GM11168 (cell line): ENCODE data around the gene RTN3.
"Not testable (repeated sequence)": the region's sequence is repeated elsewhere in the genome, so short reads cannot be mapped to it uniquely, and the experiment has no call there.

Experiments
- in situ Hi-C: fragments of 300-500 bp; cut with MboI; formaldehyde crosslinking; loops from one replicate; pipeline ENCODE4 v1.12.0; 2022; ENCODE audit warnings: low sequenced_read_pairs; ENCODE audit not compliant: unreplicated experiment

RTN3 gene

DNA sequence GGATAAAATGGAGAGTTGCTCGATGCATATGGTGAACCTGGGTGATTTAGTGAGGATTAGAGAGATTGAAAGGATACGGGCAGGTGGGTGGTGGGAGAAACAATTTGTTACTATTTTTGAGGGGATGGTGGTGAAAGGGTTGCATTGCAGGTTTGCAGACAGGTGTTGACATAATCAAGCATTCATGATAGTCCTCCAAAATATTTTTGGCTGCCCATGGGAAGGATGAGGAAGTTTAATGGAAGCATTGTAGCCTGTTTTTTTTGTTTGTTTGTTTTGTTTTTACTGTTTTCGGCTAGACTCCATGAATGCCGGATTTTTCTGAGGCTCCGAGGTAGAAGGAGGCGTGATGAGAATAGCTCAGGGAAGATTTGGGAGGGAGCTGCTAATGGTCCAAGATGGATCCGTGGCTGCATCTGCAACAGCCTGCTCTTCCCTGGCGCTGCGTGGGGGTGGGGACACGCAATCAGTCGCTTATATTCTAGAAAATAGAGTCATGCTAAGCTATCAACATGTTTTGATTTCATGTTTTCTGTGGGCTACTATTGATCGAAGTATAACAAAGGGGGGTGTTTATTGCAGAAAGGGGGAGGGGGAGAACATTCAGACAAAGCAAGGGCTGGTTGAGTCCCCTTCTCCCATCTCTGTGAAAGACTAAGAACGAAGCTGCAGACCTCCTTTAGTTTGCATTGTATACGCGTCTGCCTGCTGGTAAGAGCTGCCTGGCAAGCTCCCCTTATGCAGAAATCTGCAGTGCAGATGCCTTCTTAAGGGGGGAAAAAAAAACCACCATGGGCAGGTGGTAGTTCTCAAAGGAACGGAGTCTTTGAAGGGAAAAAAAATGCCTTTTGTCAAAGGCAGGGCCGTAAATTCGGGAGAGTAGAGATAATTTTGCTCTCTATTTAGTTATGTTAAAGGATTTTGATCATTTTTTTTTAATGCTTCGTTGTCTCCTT lies 1.0 kb downstream of the RTN3 start:
- in situ Hi-C loops = no loop called here

DNA sequence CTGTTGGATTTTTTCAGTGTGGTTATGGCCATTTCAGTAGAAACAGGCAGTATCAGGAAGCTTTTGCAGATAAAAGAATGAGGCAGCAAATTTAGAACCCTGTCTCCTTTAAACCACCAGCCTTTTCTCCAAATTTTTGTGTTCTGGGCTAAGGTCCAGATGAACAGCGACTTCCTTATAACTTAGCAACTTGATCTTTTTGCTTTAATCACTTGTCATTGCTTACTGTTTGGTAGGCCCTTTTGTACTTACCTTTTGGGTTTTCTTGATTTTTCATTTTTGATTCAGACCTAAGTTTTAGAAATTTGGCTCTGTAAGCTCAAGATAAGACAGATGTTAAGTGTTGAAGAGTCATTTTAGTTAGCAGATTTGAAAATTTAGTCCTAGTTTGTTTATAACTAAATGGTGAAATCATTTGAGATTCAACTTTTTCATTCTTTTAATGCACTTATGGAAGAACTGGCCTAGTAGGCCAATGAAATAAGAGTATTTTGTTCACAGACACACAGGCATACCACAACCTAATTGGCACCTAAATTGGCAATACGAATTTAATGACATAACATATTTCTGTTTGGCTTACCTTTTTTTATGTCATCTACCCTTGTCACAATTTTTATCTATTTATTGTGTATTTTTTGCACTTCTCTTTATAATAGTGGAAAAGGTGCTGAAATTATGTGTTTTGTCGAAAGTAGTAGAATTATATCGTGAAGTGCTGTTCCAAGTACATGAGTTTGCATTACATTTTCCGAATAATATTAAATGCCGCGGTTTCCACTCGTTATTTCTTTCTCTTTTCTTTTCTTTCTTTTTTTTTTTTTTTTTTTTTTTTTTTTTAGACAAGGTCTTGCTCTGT lies 2.1 kb downstream of the RTN3 start:
- in situ Hi-C loops = no loop called here

DNA sequence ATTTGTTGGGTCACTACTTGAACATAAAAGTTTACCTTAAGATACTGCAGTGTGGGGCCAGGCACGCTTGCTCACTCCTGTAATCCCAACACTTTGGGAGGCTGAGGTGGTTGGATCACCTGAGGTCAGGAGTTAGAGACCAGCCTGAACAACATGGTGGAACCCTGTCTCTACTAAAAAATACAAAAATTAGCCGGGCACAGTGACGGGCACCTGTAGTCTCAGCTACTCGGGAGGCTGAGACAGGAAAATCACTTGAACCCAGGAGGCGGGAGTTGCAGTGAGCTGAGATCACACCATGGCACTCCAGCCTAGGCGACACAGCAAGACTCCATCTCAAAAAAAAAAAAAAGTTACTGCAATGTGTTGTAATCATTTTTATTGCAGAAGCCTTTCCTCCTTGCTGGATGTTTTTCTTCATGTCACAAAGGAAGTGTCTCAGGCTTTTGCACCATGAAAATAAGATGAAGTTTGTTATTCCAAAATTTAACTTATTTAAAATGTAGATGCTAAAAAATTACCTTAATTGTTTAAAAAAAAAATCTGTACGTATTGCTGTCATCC lies 3.9 kb downstream of the RTN3 start:
- in situ Hi-C loops = not testable (repeated sequence)

DNA sequence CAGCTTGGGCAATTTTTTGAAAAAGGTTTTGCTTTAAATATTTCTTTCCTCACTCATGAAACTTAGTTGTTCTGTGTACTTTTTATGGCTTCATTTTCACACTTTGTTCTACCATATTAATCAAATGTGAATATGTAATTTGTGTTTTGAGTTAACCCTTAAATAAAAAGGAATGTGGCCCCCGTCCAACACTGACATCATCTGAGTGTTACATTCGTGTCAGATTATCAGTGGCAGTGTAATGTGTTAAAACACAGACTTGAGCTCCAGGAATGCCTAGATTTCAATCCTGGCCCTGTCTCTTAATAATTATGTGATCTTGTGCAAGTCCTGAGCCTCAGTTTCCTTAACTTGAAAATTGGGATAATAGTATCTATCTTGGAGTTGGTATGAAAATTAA lies 5.6 kb downstream of the RTN3 start:
- in situ Hi-C loops = no loop called here

DNA sequence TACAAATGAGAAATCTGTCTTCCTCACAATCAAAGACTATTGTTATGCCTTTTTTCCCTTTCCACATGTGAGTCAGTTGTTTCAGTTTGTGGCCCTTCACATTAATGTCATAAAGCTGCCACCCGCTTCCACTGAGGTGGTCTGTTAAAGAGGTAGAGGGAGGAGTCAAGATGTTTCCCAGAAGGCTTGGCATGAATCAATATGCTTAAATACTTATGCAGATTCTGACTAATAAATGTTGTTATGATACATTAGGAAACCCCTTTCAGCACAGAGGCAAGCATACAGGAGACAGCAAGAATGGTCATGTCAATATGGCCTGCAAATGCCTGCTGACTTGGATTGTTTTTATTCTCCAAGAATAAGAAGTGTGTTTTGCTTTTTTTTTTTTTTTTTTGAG lies 6.5 kb downstream of the RTN3 start:
- in situ Hi-C loops = no loop called here

DNA sequence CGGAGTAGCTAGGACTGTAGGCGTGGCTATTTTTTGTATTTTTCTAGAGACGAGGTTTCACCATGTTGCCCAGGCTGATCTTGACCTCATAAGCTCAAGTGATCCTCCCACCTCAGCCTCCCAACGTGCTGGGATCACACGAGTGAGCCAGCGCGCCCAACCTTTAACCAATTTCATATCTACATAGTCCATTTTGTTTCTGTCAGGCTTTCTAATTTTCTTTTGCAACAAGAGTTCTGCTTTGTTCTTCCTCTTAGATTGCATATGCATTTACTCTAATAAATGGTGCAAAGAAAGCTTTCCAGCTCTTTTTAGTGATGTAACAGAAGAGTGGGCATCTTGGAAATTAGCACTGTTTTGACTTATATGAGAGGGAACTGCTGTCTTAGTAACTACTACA lies 13.3 kb downstream of the RTN3 start:
- in situ Hi-C loops = no loop called here

DNA sequence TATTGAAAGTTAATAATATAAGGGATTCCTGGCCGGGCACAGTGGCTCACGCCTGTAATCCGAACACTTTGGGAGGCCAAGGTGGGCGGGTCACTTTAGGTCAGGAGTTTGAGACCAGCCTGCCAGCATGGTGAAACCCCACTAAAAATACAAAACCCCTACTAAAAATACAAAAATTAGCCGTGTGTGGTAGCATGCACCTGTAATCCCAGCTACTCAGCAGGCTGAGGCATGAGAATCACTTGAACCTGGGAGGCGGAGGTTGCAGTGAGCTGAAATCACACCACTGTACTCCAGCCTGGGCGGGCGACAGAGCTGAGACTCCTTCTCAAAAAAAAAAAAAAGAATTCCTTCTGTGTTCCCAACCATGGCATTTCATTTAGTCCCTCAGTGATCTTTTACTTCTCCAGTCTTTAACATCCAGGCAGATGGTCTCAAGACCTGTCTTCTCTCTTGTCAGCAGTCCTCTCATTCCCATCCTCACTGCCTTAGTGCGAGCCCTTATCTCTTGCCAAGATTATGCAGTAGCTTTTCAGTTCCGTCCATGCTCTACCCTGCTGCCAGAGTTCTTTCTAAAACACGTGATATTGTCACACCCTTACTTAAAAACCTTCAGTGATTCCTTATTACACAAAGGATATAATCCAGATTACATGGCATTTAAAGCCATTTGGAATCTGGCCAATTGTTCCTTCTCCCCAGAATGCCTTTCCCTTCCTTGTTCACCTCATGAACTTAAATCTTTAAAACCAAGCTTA lies 17.9 kb downstream of the RTN3 start:
- in situ Hi-C loops = no loop called here

DNA sequence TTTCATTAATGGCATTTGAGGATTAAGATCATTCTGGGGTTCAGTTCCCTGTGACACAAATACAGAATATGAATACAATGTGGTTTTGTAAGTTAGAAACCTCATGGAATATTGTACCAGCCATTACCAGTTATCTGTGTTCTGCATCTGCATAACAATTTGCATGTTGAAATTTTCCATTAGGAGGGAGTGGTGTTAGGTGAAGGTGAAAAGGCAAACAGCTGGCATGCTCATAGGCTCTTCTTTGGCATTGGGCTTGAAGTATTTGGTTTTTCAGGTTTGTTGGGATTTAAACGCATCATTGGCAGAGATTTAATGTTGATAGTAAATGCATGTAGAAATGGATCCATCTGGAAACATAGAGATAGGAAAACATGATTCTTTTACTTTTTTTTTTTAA lies 18.6 kb downstream of the RTN3 start:
- in situ Hi-C loops = no loop called here

DNA sequence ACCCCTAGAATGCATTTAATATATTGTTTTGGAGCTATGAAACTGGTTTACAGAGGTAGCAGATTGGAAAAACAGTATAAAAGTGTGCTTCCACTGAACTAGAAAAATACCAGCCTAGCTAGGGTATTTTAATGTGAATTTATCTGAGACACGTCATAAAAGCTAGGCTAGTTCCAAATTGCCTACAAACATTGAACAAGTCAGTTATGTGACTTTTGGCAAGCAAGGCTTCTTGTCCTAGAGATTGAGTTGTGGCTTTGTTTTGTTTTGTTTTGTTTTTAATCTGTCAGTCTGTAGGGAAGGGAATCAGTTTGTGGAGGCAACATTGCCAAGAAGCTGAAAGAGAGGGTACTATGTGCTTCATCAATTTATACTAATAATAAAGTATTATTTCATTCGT lies 24.2 kb downstream of the RTN3 start:
- in situ Hi-C loops = no loop called here

DNA sequence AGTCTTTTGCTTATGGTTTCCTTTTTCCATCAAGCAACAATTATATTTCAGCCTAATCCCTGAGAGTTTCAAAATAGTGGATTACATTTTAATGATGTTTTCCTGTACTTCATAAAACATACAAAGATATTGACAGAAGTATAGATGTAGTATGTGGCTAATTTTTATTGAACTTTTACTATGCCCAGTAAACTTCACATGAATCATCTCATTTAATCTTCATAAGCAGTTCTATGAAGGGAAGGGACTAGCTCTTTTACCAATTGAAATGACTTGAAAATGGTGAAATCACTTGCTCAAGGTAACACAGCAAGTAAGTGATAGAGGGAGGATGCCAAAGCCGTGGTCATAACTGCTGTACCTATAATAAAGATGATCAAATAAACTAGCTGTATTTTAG lies 27.5 kb downstream of the RTN3 start:
- in situ Hi-C loops = no loop called here

DNA sequence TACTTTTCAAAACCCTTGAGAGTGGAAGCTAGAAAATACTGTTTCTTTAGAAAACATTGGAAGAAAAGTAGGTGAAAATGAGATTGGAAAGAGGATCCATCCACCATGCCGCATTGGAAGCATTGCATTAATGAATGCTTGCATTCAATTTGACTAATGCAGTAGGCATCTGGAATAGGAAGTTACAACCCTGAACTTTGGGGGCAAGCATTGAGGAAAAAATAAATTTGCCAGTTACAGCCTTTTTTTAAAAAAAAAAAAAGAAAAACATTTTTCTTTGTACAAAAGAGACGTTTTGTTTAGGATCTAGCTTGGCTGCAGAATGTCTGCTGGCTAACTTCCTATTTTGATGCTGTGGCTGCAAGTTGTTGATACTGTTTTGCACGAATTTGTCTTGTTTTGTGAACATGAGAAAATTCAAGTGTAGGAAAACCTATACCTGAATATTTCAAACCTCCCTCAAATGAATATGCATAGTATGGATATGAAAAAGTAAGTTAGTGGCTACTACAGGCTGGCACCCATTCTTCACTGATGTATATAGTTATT lies 28.1 kb downstream of the RTN3 start:
- in situ Hi-C loops = no loop called here

DNA sequence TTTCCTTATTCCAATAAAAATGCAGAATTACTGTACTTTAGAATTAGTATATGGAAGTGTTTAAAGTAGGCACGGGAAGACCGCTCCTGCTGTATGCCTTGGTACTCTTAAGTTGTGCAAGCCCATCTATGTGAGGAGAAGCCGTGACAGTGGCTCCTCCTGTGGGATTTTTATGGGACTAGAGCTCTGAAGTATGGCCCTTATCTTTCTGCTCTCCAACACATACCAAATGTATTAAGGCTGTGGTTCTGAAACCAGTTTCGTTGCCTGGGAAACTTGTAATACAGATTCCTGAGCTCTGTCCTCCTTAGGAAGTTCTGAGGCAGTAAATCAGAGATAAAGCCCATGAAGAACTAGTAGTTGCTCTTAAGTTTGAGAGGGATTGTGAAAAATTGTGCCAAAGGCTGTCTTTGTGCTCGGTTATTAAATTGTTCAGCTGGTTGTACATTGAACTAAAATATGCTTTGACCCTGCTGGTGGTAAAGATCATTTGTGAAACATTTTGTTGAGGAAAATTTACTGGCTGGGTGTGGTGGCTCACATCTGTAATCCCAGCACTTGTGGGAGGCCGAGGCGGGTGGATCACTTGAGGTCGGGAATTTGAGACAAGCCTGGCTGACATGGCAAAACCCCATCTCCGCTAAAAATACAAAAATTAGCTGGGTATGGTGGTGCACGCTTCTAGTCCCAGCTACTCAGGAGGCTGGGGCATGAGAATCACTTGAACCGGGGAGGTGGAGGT lies 29.3 kb downstream of the RTN3 start:
- in situ Hi-C loops = no loop called here

DNA sequence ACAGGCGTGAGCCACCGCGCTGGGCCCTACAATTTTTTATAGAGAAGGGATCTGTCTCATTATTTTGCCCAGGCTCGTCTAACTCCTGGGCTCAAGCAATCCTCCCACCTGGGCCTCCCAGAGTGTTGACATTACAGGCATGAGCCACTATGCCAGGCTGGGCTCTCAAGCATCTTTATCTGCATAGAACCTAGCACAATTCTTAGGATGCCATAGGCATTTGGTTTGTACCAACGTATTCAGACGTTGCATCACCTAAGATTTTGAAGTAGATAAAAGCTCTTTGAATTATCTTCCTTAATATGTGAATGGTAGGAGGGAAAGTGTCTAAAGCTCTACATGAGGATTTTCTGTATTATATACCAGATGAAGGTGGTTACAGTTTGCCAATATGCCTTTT lies 30.5 kb downstream of the RTN3 start:
- in situ Hi-C loops = no loop called here

DNA sequence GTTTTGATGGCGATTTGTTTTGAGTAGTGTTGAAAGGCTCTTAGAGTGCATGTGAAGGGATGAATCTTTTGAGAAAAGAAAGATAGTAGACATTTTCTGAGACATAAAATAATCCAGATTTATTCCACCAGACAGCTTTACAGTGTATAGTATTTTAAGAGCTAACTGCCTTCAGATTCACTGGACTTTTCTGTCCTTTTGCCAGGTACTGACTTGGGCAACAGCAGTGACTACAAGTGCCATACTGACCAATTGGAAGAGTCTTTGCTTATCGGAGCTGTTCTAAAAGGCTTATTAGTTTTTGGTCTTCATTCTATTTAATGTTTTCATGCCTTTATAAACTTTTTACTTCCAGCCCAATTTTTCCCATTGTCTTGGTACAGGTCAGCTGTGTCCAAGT lies 32.5 kb downstream of the RTN3 start:
- in situ Hi-C loops = no loop called here

DNA sequence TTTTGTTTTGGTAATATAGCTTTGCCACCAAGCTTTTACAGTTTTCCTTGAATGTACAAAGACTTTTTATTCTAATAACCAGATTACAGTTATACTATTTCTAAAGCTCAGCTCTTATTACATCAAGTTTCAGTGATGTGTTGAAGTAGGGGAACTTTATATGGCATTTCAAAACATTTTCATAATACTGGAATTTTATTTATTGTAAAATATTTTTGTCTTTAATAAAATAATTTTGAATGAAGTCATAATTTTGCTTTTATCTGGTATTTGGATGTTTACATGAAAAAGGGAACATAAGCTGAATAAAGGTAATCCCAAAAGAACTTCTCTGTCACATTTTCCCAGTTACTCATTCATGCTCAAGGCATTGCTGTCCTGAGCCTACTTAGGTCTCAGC lies 34.7 kb downstream of the RTN3 start:
- in situ Hi-C loops = no loop called here

DNA sequence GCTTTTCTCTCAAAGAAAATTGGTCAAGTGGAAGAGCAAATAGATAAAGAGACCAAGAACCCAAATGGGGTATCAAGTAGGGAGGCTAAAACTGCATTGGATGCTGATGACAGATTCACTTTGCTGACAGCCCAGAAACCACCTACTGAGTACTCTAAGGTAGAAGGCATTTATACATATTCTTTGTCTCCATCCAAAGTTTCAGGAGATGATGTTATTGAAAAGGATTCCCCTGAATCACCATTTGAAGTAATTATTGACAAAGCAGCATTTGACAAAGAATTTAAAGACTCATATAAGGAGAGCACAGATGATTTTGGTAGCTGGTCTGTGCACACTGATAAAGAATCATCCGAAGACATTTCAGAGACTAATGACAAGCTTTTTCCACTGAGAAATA lies 37.7 kb downstream of the RTN3 start:
- in situ Hi-C loops = no loop called here

DNA sequence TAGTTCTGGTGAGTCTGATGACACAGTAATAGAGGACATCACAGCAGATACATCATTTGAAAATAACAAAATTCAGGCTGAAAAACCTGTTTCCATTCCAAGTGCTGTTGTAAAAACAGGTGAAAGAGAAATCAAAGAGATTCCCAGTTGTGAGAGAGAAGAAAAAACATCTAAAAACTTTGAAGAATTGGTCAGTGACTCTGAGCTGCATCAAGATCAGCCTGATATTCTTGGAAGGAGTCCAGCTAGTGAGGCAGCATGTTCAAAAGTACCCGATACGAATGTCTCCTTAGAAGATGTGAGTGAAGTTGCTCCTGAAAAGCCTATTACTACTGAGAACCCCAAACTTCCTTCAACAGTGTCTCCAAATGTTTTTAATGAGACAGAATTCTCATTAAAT lies 38.7 kb downstream of the RTN3 start:
- in situ Hi-C loops = no loop called here

DNA sequence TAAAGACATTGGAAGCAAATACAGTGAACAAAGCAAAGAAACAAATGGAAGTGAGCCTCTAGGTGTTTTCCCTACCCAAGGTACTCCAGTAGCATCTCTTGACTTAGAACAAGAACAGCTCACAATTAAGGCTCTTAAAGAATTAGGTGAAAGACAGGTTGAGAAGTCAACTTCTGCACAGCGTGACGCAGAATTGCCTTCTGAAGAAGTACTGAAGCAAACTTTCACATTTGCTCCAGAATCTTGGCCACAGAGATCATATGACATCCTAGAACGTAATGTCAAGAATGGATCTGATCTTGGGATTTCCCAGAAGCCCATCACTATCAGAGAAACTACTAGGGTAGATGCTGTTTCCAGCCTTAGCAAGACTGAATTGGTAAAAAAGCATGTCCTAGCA lies 39.3 kb downstream of the RTN3 start:
- in situ Hi-C loops = no loop called here

DNA sequence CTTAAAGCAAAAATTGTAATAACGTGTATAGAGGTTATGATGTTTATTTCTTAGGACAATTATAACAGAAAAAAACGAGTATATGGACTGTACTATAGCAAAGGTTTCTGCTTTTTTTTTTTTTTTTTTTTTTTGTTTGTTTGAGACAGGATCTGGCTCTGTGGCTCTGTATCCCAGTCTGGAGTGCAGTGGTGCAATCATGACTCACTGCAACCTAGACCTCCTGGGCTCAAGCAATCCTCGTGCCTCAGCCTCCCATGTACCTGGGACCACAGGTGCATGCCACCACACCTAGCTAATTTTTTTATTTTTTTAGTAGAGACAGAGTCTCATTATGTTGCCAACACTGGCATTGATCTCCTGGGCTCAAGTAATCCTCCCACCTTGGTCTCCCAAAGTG lies 48.0 kb downstream of the RTN3 start:
- in situ Hi-C loops = no loop called here
